Endothelial cell of umbilical vein (primary cell): ENCODE data around the gene ACER2. TPM values are rescaled to one million over a fixed set of nuclear protein-coding genes. Genes with fewer than 3 reads are reported as not detected.

Experiments
- BruUV-seq: library from RNA; stranded (reverse); fragments of 400-500 nt; replicated peaks from 2 replicates; lab custom pipeline; 2021; lab: Mats Ljungman, UMichigan
- CTCF ChIA-PET: fragments of 300-600, 350-600 bp; sonication (Branson Sonifier 250); formaldehyde crosslinking; loops from one replicate; lab custom pipeline; 2021; ENCODE audit warnings: antibody characterized with exemption, inconsistent platforms; lab: Charles Lee
- POLR2A ChIA-PET: fragments of 300-600, 350-600 bp; sonication (Branson Sonifier 250); formaldehyde crosslinking; loops from one replicate; lab custom pipeline; 2021; ENCODE audit warnings: antibody characterized with exemption, inconsistent platforms; lab: Charles Lee
- DNase-seq: peaks from one replicate; pipeline ENCODE4 v3.0.0-alpha.2; 2011; ENCODE audit warnings: low read depth, low spot score
- FAIRE-seq: peaks from 2 replicates; lab custom pipeline; 2011; peaks lifted over from hg19 to GRCh38; lab: Jason Lieb, UNC
- H2AFZ ChIP-seq: 2 replicates; pipeline ENCODE4 v1.6.0; 2012; ENCODE audit warnings: low read depth, low read length, control low read depth, inconsistent platforms
- H3K27ac ChIP-seq: 2 replicates; pipeline ENCODE4 v1.5.1; 2011; ENCODE audit warnings: low read depth, mild to moderate bottlenecking, control low read depth, low read length, moderate library complexity; ENCODE audit not compliant: insufficient read depth
- H3K27me3 ChIP-seq, 2 experiments: 2 replicates each; pipeline versions ENCODE4 v1.6.0 to v1.6.1; 2011; ENCODE audit warnings: low read length in 2 of 2, mixed read lengths in 1 of 2; ENCODE audit not compliant: control insufficient read depth in 2 of 2, insufficient read depth in 2 of 2
- H3K36me3 ChIP-seq, 2 experiments: 2 replicates in 1 of 2; 3 replicates in 1 of 2; pipeline ENCODE4 v1.5.1; 2011; ENCODE audit warnings: low read length in 2 of 2, mild to moderate bottlenecking in 1 of 2, moderate library complexity in 1 of 2; ENCODE audit not compliant: control insufficient read depth in 2 of 2, insufficient read depth in 2 of 2; ENCODE audit errors: extremely low read depth in 1 of 2
- H3K4me1 ChIP-seq: 3 replicates; pipeline ENCODE4 v1.5.1; 2011; ENCODE audit warnings: mild to moderate bottlenecking, low read length; ENCODE audit not compliant: control insufficient read depth, insufficient read depth; ENCODE audit errors: extremely low read depth
- H3K4me2 ChIP-seq: 2 replicates; pipeline ENCODE4 v1.6.1; 2011; ENCODE audit warnings: low read length, control low read depth, mixed read lengths; ENCODE audit not compliant: insufficient read depth
- H3K4me3 ChIP-seq, 3 experiments: fragments of 200-600 bp in 1 of 3; sonication (generic), shearing (Covaris generic) in 1 of 3; replicated peaks in 1 of 3; 2 replicates each; pipeline ENCODE4 v1.5.1; 2011 to 2016; ENCODE audit warnings: control low read depth in 3 of 3, low read length in 3 of 3, mild to moderate bottlenecking in 2 of 3, inconsistent platforms in 1 of 3, low read depth in 1 of 3, moderate library complexity in 1 of 3; ENCODE audit not compliant: insufficient read depth in 1 of 3
- H3K79me2 ChIP-seq: 2 replicates; pipeline ENCODE4 v1.6.0; 2012; ENCODE audit warnings: low read length, inconsistent platforms; ENCODE audit not compliant: control insufficient read depth, insufficient read depth
- H3K9ac ChIP-seq: replicated peaks from 2 replicates; pipeline ENCODE3; 2011; ENCODE audit warnings: low read length, control low read depth; ENCODE audit not compliant: insufficient read depth; ENCODE audit errors: extremely low read depth
- H3K9me1 ChIP-seq: replicated peaks from 3 replicates; pipeline ENCODE4 v1.6.0; 2011; ENCODE audit warnings: mild to moderate bottlenecking, low read length; ENCODE audit not compliant: control insufficient read depth, insufficient read depth; ENCODE audit errors: extremely low read depth
- H3K9me3 ChIP-seq: replicated peaks from 2 replicates; pipeline ENCODE4 v1.5.1; 2012; ENCODE audit warnings: low read length, inconsistent platforms; ENCODE audit not compliant: control insufficient read depth, insufficient read depth
- H4K20me1 ChIP-seq: replicated peaks from 2 replicates; pipeline ENCODE3; 2011; ENCODE audit warnings: mild to moderate bottlenecking, low read length; ENCODE audit not compliant: control insufficient read depth, insufficient read depth; ENCODE audit errors: extremely low read depth
- EZH2 ChIP-seq: IDR thresholded peaks from 2 replicates; pipeline ENCODE4 v1.6.1; 2012; ENCODE audit warnings: borderline replicate concordance, low read depth, mild to moderate bottlenecking, moderate library complexity, low read length, inconsistent platforms; ENCODE audit not compliant: severe bottlenecking
- FOS ChIP-seq: IDR thresholded peaks from 2 replicates; pipeline ENCODE4 v1.6.1; 2011; ENCODE audit warnings: mild to moderate bottlenecking, low read length, moderate library complexity, borderline replicate concordance; ENCODE audit not compliant: insufficient read depth
- GATA2 ChIP-seq: IDR thresholded peaks from 2 replicates; pipeline ENCODE4 v1.7.0; 2011; ENCODE audit warnings: low read depth, mild to moderate bottlenecking, moderate library complexity, mixed read lengths, low read length; ENCODE audit not compliant: insufficient read length, insufficient read depth
- JUN ChIP-seq: IDR thresholded peaks from 2 replicates; pipeline ENCODE4 v1.6.1; 2011; ENCODE audit warnings: borderline replicate concordance, low read depth; ENCODE audit not compliant: insufficient read length, insufficient read depth
- MYC ChIP-seq: IDR thresholded peaks from one replicate; pipeline ENCODE4 v1.6.1; 2011; ENCODE audit warnings: mild to moderate bottlenecking, low read depth, low read length
- POLR2A ChIP-seq: IDR thresholded peaks from 2 replicates; pipeline ENCODE4 v1.6.1; 2012; ENCODE audit warnings: low read depth, mild to moderate bottlenecking, control low read depth, low read length
- POLR2AphosphoS5 ChIP-seq: IDR thresholded peaks from 2 replicates; pipeline ENCODE4 v1.6.1; 2012; ENCODE audit warnings: low read depth, mild to moderate bottlenecking, control low read depth, low read length, moderate library complexity; ENCODE audit not compliant: insufficient read depth
- dilution Hi-C: fragments of 300-500 bp; cut with MboI; formaldehyde crosslinking; loops from one replicate; pipeline ENCODE4 v1.15.0; 2019; ENCODE audit warnings: low sequenced_read_pairs; ENCODE audit not compliant: extremely low pct_ligation_motif_present
- intact Hi-C: fragments of 100-400 bp; cut with micrococcal nuclease; formaldehyde crosslinking; loops from one replicate; pipeline ENCODE4 v1.10.0; 2022
- polyA plus RNA-seq, 4 experiments: library from polyadenylated mRNA; depleted of rRNA in 3 of 4; stranded (reverse) in 3 of 4; unstranded in 1 of 4; fragments of >200 nt; gene quantifications; 2 replicates each; pipeline versions ENCODE4 v1.2.1 to v1.2.3, GENCODE V29; 2011 to 2012; ENCODE audit warnings: missing spikeins in 1 of 4
- total RNA-seq: library from RNA; stranded (reverse); gene quantifications from 2 replicates; pipeline ENCODE4 v1.2.3, GENCODE V29; 2021
- TF ChIP-seq, protein P1 (sequence below), 2 donors: IDR thresholded peaks; 1 replicate in 1 of 2; 2 replicates in 1 of 2; pipeline ENCODE4 v1.5.1; 2011; ENCODE audit warnings: low read length in 2 of 2, mild to moderate bottlenecking in 2 of 2, moderate library complexity in 2 of 2, control low read depth in 1 of 2, inconsistent platforms in 1 of 2, low read depth in 1 of 2; ENCODE audit not compliant: insufficient read depth in 1 of 2; ENCODE audit errors: extremely low read depth in 1 of 2
- TF ChIP-seq, protein P2 (sequence below): IDR thresholded peaks from 2 replicates; pipeline ENCODE4 v1.6.1; 2011; ENCODE audit not compliant: insufficient read depth, insufficient read length

ACER2 gene
- total and polyA plus RNA-seq, 2 donors (not counting 3 experiments of a cell fraction or from before 2014, with no cell fraction given): 5.2 to 7.3 TPM

DNA sequence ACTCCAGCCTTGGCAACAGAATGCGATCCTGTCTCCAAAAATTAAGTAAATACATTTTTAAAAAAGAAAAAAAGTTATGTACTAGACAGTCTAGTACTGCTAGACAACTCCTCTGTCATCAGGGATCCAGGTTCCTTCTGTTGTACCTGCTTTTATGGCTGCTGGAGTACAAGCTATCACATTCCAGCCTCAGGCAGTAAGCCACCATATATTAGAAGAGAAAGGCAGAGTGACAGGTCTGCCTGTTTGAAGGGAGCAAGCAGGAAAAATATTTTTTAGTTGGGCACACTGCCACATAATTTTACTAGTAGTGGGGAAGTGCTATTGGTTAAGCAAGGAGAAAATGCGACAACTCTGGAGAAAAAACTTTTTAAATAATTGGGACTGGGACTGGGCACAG lies 39.7 kb upstream of the ACER2 start:
- intact Hi-C loops (no loop called here), dilution Hi-C loops (no loop called here)
- POLR2A ChIA-PET: no interaction called here
- Histone ChIP-seq H4K20me1 (no peaks in the 10 kb centered on the region), H3K9me1 (no peaks in the 10 kb centered on the region), H3K4me2 (no peak overlapping the region), H3K4me1 (no peaks in the 10 kb centered on the region), H3K79me2 (no peaks in the 10 kb centered on the region), H3K27me3 (no peaks in the 10 kb centered on the region), H3K9ac (no peak overlapping the region), H3K9me3 (no peaks in the 10 kb centered on the region), H3K4me3 (no peak overlapping the region), H3K27ac (no peak overlapping the region), H2AFZ (no peak overlapping the region), H3K36me3 (peaks cover 0 to 2% of the 10 kb centered on the region in 2 experiments)
- no peak for DNase-seq
- FAIRE-seq: no peak
- TF ChIP-seq, protein P1, sequence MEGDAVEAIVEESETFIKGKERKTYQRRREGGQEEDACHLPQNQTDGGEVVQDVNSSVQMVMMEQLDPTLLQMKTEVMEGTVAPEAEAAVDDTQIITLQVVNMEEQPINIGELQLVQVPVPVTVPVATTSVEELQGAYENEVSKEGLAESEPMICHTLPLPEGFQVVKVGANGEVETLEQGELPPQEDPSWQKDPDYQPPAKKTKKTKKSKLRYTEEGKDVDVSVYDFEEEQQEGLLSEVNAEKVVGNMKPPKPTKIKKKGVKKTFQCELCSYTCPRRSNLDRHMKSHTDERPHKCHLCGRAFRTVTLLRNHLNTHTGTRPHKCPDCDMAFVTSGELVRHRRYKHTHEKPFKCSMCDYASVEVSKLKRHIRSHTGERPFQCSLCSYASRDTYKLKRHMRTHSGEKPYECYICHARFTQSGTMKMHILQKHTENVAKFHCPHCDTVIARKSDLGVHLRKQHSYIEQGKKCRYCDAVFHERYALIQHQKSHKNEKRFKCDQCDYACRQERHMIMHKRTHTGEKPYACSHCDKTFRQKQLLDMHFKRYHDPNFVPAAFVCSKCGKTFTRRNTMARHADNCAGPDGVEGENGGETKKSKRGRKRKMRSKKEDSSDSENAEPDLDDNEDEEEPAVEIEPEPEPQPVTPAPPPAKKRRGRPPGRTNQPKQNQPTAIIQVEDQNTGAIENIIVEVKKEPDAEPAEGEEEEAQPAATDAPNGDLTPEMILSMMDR (IDR thresholded peaks at IDR 0.05; ENCODE audit: extremely low read depth in 1 of 2, insufficient read depth in 1 of 2, low read depth in 1 of 2, low read length in 2 of 2): no peak
- CTCF ChIA-PET: no interaction called here
- BruUV-seq: no TSS peak

DNA sequence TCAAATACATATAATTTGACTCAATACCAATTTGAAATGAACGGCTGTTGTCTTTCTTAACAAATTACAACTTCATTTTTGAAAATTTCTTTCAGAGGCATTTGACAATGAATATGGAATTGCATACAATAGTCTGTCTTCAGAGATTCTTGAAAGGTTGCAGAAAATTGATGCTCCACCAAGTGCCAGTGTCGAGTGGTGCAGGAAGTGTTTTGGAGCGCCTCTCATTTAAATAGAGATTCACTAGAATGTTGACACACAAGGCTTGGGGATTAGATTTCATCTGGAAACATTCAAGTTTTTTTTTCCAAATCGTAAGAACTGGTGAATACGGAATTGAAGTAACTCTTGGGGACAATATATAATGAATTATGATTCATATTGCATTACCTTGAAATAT lies 36.9 kb upstream of the ACER2 start:
- FAIRE-seq (no peak), DNase-seq (no peak)
- intact Hi-C loops (no loop called here), dilution Hi-C loops (no loop called here)
- peaks cover 2% of the 10 kb centered on the region for H4K20me1 ChIP-seq
- CTCF ChIA-PET: interaction anchor here (2.1 kb wide), 1 partner anchor 85 kb away, joined by 6 read pairs; no protein-coding TSS in a partner anchor
- H3K9ac ChIP-seq: no peak overlapping the region
- no peak overlapping the region for H3K4me3 ChIP-seq
- no peak overlapping the region for H2AFZ ChIP-seq
- TF ChIP-seq POLR2AphosphoS5 (no peak), GATA2 (no peak), EZH2 (no peak), FOS (no peak), POLR2A (no peak), JUN (no peak), MYC (no peak)
- TF ChIP-seq, protein P2, sequence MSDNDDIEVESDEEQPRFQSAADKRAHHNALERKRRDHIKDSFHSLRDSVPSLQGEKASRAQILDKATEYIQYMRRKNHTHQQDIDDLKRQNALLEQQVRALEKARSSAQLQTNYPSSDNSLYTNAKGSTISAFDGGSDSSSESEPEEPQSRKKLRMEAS: no peak
- TF ChIP-seq, protein P1 (IDR thresholded peaks at IDR 0.05; ENCODE audit: extremely low read depth in 1 of 2, insufficient read depth in 1 of 2, low read depth in 1 of 2, low read length in 2 of 2): no peak
- H3K9me3 ChIP-seq: no peaks in the 10 kb centered on the region
- H3K27ac ChIP-seq: no peak overlapping the region
- H3K79me2 ChIP-seq: peaks cover 2% of the 10 kb centered on the region
- BruUV-seq: no TSS peak
- POLR2A ChIA-PET: no interaction called here
- H3K4me1 ChIP-seq: peaks cover 19% of the 10 kb centered on the region
- no peaks in the 10 kb centered on the region for H3K27me3 ChIP-seq
- no peak overlapping the region for H3K4me2 ChIP-seq
- no peaks in the 10 kb centered on the region for H3K9me1 ChIP-seq
- H3K36me3 ChIP-seq: peaks cover 10 to 20% of the 10 kb centered on the region in 2 experiments
